GM19438 (cell line): ENCODE results near the gene MYCBP2.
"Not testable (repeated sequence)": the region's sequence is repeated elsewhere in the genome, so short reads cannot be mapped to it uniquely, and the experiment has no call there.

Experiments
- ATAC-seq: cut with Tn5 transposase; IDR thresholded peaks from one replicate; pipeline ENCODE4 v1.9.1; 2021; ENCODE audit warnings: low read depth; ENCODE audit not compliant: unreplicated experiment

Gene MYCBP2

DNA sequence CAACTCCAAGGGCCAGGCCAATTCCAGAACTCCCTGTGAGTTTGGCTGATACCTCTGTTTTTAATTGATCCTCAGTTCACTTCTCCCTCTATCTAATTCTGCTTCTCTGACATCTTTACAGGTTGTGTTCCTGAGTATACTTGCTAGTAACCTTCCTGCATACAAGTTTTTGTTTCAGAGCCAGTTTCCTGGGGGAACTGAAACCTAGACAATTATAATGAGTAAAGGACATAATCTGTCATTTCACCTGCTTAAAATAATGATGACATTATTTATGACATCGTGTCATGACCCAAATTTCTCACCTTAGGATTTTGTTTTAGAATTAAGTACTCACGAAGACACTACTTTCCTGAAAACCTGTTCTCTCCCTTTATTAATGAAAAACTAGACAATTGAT, 12.5 kb upstream of the MYCBP2 start:
- peak; percentile 56 for ATAC-seq

- peak; percentile 84 for ATAC-seq
Observed at GRCh38 chr13:77338961-77339401, 12.1 kb upstream of the MYCBP2 start.

GRCh38 chr13:77338329-77338728, 11.4 kb upstream of the MYCBP2 start:
- ATAC-seq = peak; percentile 40

GRCh38 chr13:77337159-77337558, 10.3 kb upstream of the MYCBP2 start:
- no peak for ATAC-seq

DNA sequence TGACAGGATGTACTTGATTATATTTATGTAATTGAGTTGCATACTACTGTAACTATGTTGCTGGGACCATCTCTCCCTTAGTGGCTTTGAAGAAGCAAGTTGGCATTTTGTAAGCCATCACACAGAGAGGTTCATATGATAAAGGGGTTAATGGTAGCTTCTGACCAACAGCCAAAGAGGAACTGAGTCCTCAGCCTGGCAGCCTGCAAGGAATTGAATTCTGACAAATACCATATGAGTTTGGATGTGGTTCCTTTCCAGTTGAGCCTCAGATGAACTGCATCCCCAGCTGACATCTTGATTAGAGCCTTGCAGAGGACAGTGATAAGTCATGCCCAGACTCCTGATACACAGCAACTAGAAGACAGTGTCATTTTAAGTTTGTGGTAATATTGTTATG, 8.6 kb upstream of the MYCBP2 start:
- no peak for ATAC-seq

GRCh38 chr13:77333594-77333993, 6.7 kb upstream of the MYCBP2 start:
- no peak for ATAC-seq

DNA sequence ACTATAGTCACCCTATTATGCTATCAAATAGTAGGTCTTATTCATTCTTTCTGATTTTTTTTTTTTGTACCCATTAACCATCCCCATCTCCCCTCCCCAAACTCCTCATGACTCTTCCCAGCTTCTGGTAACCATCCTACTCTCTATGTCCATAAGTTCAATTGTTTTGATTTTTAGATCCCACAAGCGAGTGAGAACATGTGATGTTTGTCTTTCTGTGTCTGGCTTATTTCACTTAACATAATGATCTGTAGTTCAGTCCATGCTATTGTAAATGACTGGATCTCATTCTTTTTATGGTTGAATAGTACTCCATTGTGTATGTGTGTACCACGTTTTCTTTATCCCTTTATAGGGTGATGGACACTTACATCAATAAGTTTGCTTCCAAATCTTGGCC, 4.5 kb upstream of the MYCBP2 start:
- no peak for ATAC-seq

GRCh38 chr13:77329911-77330584, 3.2 kb upstream of the MYCBP2 start:
- no peak for ATAC-seq

GRCh38 chr13:77329133-77329910, 2.4 kb upstream of the MYCBP2 start:
- peak; percentile 52 for ATAC-seq

DNA sequence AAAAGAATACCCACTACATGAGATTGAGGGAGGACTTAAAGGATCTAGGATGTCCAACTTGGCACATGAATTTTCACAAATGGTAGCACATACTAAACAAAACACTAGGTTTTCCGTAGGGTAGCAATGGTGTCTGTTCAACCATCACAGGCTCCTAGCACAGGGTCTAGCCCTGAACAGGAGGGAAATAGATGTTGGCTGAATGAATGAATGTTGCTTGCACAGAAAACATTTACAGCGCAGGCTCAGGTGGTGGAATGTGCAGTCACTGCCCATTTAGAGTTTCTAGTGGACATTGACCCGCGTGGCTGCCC, 1.9 kb upstream of the MYCBP2 start:
- ATAC-seq = peak; percentile 3

DNA sequence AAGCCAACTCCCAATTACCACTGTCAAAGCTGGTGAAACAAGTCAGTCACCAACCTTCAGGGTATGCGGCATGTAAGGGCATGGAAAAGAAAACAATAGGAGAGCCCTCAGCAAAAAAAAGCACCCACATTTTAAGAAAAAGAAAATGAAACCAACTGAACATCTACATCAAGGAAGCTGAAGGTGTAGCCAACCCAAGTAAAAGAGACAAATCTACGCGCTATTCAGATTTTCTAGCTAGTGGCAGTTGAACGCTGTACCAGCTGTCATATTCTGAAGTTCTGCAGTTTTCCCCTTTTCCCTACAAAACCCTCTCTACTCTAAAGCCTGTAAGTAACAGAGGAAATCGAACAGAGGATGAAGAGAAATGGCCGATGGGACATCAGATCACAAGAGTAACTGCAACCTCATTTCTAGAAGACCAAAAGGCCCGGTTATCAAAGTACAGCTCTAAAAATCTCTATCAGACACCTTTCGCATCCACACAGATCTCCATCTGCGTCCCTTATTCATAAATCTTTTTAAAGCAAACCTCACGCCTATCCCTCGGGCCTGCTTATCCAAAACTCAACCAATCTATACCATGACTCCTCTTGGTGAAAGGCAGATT, 1.4 kb downstream of the MYCBP2 start:
- no peak for ATAC-seq

GRCh38 chr13:77323858-77324257, 3.0 kb downstream of the MYCBP2 start:
- ATAC-seq = no peak

- no peak for ATAC-seq
Observed at GRCh38 chr13:77319536-77319935, 7.4 kb downstream of the MYCBP2 start.

- ATAC-seq = no peak
Observed at GRCh38 chr13:77318741-77319140, 8.2 kb downstream of the MYCBP2 start.

- no peak for ATAC-seq
Observed at GRCh38 chr13:77316430-77316829, 10.5 kb downstream of the MYCBP2 start.

GRCh38 chr13:77315509-77315908, 11.4 kb downstream of the MYCBP2 start:
- ATAC-seq = not testable (repeated sequence)

GRCh38 chr13:77313923-77314322, 13.0 kb downstream of the MYCBP2 start:
- ATAC-seq = no peak

- ATAC-seq = no peak
Observed at GRCh38 chr13:77312311-77312710, 14.6 kb downstream of the MYCBP2 start.

DNA sequence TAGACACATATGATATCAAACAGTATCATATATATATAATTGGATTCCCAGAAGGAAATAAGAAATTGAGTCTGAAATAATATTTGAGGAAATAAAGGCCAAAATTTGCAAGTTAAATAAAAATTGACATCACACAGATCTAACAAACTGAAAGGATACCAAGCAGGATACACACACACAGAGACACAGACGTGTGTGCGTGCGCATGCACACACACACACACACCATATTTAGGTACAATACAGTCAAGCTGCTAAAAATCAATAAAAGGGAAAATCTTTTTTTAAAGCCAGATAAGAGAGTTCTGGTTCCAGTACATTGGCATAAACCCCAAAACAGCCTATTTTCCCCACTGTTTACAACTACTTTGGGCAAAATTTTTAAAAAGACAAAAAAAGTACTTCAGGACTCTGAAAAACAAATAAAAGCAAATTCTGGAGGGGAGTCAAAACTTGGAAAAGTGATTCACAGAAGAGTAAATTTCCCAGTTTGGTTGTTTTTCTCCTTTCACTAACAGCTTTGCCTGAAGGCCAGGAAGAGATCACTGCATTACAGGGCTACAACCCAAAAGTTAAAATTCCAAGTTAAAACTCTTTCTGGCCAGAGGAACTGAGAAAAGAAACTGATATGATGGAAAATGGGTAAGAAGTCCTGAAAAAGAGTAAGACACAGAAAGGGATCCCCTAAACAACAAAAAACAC, 16.2 kb downstream of the MYCBP2 start:
- ATAC-seq = no peak

DNA sequence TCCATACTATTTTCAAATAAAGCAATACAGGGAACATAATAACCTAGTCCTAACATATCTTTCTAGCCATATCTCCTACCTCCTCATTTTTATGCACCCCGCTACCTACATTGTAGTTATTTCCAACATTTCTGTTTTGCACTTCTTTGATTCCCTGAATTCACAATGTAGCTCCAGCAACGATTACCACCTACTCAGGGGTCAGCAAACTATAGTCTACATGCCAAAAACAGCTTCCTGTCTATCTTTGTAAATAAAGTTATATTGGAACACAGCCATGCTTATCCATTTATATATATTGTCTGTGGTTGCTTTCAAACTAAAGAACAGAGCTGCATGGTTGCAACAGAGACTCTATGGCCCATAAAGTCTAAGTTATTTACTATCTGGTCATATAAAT, 16.7 kb downstream of the MYCBP2 start:
- ATAC-seq = no peak

- no peak for ATAC-seq
Observed at GRCh38 chr13:77309254-77309653, 17.6 kb downstream of the MYCBP2 start.
